Thoracic aorta (tissue), 2 donors: ENCODE data around the gene MED13L. TPM values are rescaled to one million over a fixed set of nuclear protein-coding genes. Genes with fewer than 3 reads are reported as not detected.

ENCODE experiments used
- ATAC-seq: fragments of 150-250 bp; one replicate; pipeline ENCODE4 v1.8.0; 2017; ENCODE audit warnings: low read depth; ENCODE audit not compliant: insufficient number of reproducible peaks, low FRiP score
- DNase-seq: peaks from one replicate; pipeline ENCODE4 v3.0.0-alpha.2; 2020; ENCODE audit warnings: low spot score
- H3K27ac ChIP-seq, 2 donors: fragments of 200-600 bp; sonication (generic); 1 replicate in 1 of 2; 2 replicates in 1 of 2; pipeline ENCODE4 v1.5.1; 2016; ENCODE audit warnings: mild to moderate bottlenecking in 2 of 2, moderate library complexity in 2 of 2
- H3K27me3 ChIP-seq: fragments of 200-600 bp; sonication (generic); replicated peaks from 2 replicates; pipeline ENCODE4 v1.6.0; 2016; ENCODE audit warnings: mild to moderate bottlenecking; ENCODE audit not compliant: insufficient read depth
- H3K36me3 ChIP-seq: fragments of 200-600 bp; sonication (generic); one replicate; pipeline ENCODE4 v1.5.1; 2016
- H3K4me1 ChIP-seq, 2 donors: fragments of 200-600 bp; sonication (generic); 1 replicate in 1 of 2; 2 replicates in 1 of 2; pipeline versions ENCODE4 v1.5.1 to v1.6.0; 2016; ENCODE audit warnings: low read depth in 2 of 2, mild to moderate bottlenecking in 1 of 2; ENCODE audit not compliant: control insufficient read depth in 1 of 2
- H3K4me3 ChIP-seq: fragments of 200-600 bp; sonication (generic); 2 replicates; pipeline ENCODE4 v1.5.1; 2016; ENCODE audit warnings: mild to moderate bottlenecking
- H3K9me3 ChIP-seq: fragments of 200-600 bp; sonication (generic); 2 replicates; pipeline ENCODE4 v1.5.1; 2016
- total RNA-seq, 2 donors: library from RNA; depleted of rRNA; stranded (reverse); fragments of >200 nt; gene quantifications; one replicate each; pipeline versions ENCODE4 v1.1.0 to v1.2.3, GENCODE V29; 2016
- TF ChIP-seq, protein P1 (sequence below): fragments of 200-600 bp; sonication (generic); IDR thresholded peaks from one replicate; pipeline ENCODE4 v1.5.1; 2019; ENCODE audit warnings: antibody characterized with exemption

MED13L gene
- total RNA-seq, 2 donors from 2014 or later: 186 to 221 TPM

DNA sequence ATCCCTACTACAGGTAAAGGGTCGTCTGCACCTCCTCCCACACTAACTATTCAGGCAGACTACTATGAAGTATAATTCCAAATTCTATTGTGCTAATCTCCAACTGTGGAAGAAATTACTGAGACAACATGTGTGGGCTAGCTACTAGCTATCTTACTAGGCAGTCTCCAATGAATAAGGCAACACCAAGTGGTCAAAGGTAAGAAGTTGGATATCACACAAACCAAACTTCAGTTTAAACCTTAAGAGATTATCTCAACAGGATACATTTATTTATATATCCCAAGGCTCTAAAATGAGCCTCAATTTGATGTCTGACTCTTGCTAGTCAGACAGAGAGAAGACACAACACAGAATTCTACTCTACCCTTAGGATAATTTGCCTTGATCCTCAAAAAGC, 14.1 kb downstream of the MED13L start:
- DNase-seq: no peak

DNA sequence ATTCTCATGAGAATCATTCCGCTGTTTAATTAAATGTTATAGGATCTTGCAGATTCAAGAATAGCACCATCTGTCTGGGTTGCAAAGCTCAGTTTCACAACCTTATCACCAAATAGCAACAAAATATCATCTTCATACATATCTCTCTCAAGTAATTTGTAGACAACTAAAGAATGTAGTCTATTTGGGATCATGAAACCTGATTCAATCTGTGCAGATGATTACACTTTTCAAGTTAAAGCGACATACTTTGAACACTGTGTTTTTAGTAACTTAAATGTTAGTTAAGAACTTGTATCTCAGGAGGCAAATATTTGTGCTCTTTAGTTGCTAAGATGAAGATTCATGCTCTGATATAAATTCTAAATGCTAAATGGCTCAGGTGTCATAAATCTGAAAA, 14.8 kb downstream of the MED13L start:
- no peaks in the 10 kb centered on the region for H3K9me3 ChIP-seq
- H3K4me1 ChIP-seq: peaks cover 74 to 95% of the 10 kb centered on the region in 2 donors
- H3K36me3 ChIP-seq: no peaks in the 10 kb centered on the region
- DNase-seq (no peak), ATAC-seq (no peak)
- H3K27ac ChIP-seq: no peak overlapping the region
- H3K4me3 ChIP-seq: no peak overlapping the region
- H3K27me3 ChIP-seq: no peaks in the 10 kb centered on the region
- TF ChIP-seq, protein P1, sequence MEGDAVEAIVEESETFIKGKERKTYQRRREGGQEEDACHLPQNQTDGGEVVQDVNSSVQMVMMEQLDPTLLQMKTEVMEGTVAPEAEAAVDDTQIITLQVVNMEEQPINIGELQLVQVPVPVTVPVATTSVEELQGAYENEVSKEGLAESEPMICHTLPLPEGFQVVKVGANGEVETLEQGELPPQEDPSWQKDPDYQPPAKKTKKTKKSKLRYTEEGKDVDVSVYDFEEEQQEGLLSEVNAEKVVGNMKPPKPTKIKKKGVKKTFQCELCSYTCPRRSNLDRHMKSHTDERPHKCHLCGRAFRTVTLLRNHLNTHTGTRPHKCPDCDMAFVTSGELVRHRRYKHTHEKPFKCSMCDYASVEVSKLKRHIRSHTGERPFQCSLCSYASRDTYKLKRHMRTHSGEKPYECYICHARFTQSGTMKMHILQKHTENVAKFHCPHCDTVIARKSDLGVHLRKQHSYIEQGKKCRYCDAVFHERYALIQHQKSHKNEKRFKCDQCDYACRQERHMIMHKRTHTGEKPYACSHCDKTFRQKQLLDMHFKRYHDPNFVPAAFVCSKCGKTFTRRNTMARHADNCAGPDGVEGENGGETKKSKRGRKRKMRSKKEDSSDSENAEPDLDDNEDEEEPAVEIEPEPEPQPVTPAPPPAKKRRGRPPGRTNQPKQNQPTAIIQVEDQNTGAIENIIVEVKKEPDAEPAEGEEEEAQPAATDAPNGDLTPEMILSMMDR: no peak

More for the DNA sequence above, 14.1 kb downstream of the MED13L start:
- H3K9me3 ChIP-seq: no peaks in the 10 kb centered on the region
- no peaks in the 10 kb centered on the region for H3K36me3 ChIP-seq
- H3K27ac ChIP-seq: no peak overlapping the region
- ATAC-seq: no peak
- H3K4me3 ChIP-seq: no peak overlapping the region
- TF ChIP-seq, protein P1: no peak
- no peaks in the 10 kb centered on the region for H3K27me3 ChIP-seq
- peaks cover 71 to 91% of the 10 kb centered on the region in 2 donors for H3K4me1 ChIP-seq

DNA sequence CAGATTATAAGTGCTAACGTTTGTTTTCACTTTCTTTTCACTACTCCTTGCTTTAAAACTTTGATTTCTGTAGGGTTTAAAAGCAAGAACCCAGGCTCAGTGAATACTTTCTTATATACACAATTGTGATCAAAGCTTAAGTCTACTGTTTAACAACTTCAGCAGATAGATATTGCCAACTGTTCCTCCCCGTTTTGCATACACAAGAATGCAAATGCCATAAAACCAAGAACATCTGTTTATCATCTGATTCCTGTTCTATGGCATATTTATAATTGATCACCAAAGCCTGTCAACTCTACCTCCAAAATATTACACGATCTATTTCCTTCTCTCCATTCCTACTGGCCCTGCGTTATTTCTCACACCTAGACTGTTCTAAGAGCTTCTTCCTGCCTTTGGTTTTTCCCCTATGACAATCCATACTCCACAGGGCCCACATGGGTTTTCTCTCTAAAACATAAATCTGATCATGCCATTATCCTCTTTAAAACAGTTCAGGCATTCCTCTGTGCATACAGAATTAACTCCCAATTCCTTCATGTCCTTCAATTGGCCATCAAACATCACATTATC, 15.9 kb downstream of the MED13L start:
- DNase-seq: no peak
- no peak overlapping the region for H3K27ac ChIP-seq

DNA sequence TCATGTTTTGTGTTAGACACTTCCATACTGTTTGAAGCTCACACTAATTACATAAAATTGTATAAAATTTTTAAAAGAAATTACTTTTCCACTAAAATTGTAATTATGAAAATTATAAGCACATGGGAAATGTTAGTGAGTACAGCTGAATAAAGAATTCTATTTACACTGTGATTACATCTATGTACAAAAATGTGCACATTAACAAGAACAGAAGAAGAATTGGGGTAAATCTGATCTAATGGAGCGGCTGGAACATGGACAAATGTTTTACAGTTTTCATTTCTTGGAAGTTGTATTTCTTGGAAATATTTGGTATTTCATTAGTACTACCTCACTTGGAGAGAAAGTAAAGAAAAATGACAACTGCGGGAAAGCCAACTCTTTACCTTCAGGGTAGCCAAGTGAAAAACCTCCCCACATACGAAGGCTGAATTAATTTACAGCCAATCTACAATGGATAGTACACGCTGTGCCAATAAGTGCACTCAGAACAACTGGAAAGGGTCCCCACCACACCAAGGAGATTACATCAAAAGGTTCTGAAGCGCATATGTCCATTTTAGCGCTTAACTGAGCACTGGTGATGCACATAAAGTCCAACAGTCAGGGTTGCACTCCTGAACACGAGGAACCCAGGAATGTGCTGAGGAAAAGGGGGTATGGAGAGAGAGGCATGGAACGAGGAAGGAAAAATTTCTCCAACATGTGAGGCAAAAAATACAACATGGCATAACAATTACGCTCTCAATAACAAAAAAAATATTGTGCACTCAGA, 17.5 kb downstream of the MED13L start:
- ATAC-seq (no peak), DNase-seq (no peak)
- Histone ChIP-seq H3K4me1 (peaks cover 59 to 95% of the 10 kb centered on the region in 2 donors), H3K9me3 (no peaks in the 10 kb centered on the region), H3K4me3 (no peak overlapping the region), H3K27ac (no peak overlapping the region), H3K36me3 (no peaks in the 10 kb centered on the region), H3K27me3 (no peaks in the 10 kb centered on the region)
- TF ChIP-seq, protein P1: no peak

More for the DNA sequence above, 15.9 kb downstream of the MED13L start:
- ATAC-seq: no peak
- Histone ChIP-seq H3K36me3 (no peaks in the 10 kb centered on the region), H3K4me3 (no peak overlapping the region), H3K27me3 (no peaks in the 10 kb centered on the region), H3K9me3 (no peaks in the 10 kb centered on the region), H3K4me1 (peaks cover 68 to 95% of the 10 kb centered on the region in 2 donors)
- TF ChIP-seq, protein P1: no peak

DNA sequence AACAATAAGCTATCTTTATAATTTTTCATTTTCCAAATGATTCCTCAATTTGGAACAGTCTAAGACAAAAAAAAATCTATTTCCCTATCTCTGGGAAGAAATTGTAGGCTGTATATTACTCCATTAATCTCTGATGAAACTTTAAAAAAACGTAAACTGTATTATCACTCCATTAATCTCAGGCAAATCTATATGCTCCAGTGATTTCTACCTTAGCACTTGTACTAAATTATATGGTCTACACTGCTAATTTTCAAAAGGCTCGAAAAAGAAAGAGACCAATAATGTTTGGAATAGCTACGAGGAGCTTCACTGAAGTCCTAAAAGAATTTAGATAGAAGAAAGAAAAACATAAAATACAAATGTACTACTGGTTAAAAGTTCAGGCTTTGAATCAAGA, 19.7 kb downstream of the MED13L start:
- DNase-seq (no peak), ATAC-seq (no peak)
- Histone ChIP-seq H3K4me1 (peaks cover 42 to 83% of the 10 kb centered on the region in 2 donors), H3K27ac (no peak overlapping the region), H3K27me3 (no peaks in the 10 kb centered on the region), H3K9me3 (no peaks in the 10 kb centered on the region), H3K36me3 (no peaks in the 10 kb centered on the region), H3K4me3 (no peak overlapping the region)
- TF ChIP-seq, protein P1: no peak
